ENCODE measurements around the gene AREL1. TPM values are rescaled to one million over a fixed set of nuclear protein-coding genes. Genes with fewer than 3 reads are reported as not detected.
A peak's percentile ranks its signal among the peaks of the same experiment; 100 is the strongest.

AREL1 gene
- total RNA-seq, 1 experiment from 2014 or later = 34.2 TPM

DNA sequence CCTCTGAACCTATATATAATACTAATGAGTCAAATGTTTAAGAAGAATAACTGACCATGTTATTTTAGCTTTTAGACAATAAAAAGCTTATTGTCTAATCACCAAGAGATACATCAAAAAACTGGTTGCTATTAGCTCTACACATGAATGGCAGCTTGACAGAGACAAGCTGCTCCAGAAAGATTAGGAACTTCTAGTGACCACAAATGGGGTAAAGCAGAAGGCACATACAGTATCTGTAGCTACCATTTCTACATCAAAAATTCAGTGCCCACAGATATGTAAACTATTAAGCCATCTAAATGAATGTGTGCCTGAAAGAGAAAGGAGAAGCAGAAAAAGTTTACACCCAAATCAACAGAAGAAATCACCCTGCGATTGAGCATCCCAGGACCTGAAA, 2.4 kb downstream of the AREL1 start:
- H3K23ac ChIP-seq (ENCODE audit: insufficient read length, low read depth, low read length) = no peak overlapping the region
- no peak overlapping the region for H4K8ac ChIP-seq (replicated peaks; ENCODE audit: insufficient read length, low read depth, low read length)
- no peak overlapping the region for H3K56ac ChIP-seq (ENCODE audit: insufficient read length, low read depth, low read length)
- no peak overlapping the region for H3K27ac ChIP-seq (ENCODE audit: insufficient read length, low read depth, low read length)
- no peaks in the 10 kb centered on the region for H3K27me3 ChIP-seq (ENCODE audit: insufficient read depth, low read length)
- H2AK5ac ChIP-seq (ENCODE audit: insufficient read length, low read length) = no peak overlapping the region
- H3K23me2 ChIP-seq (ENCODE audit: insufficient read length, low read depth, low read length, poor library complexity, severe bottlenecking) = no peaks in the 10 kb centered on the region
- H3K79me1 ChIP-seq (ENCODE audit: insufficient read depth, low read depth, low read length, poor library complexity, severe bottlenecking) = no peaks in the 10 kb centered on the region
- H2BK20ac ChIP-seq (ENCODE audit: low read depth, low read length, poor library complexity, severe bottlenecking) = no peak overlapping the region
- no peak overlapping the region for H2BK15ac ChIP-seq (ENCODE audit: low read depth, low read length)
- H2BK12ac ChIP-seq (ENCODE audit: insufficient read length, low read depth, low read length) = no peak overlapping the region
- no peak overlapping the region for H3T11ph ChIP-seq (ENCODE audit: low read length)
- Mint-ChIP-seq H3K27me3 (ENCODE audit: low read depth) (no peaks in the 10 kb centered on the region), H3K9me3 (no peaks in the 10 kb centered on the region; a peak in 1 of 5 replicates), H3K27ac (no peak overlapping the region), H3K4me3 (peak overlapping the region in 1 of 2 experiments; percentile 26; a peak in 3 of 5 replicates), H3K36me3 (ENCODE audit: insufficient read depth in 1 of 3, low read depth in 3 of 3) (peaks cover 3 to 6% (median 3%) of the 10 kb centered on the region in 3 experiments; a peak in 6 of 7 replicates), H3K4me1 (peaks cover 12 to 19% of the 10 kb centered on the region in 2 experiments)
- H3K4ac ChIP-seq (ENCODE audit: low read depth, low read length) = no peak overlapping the region
- no peak overlapping the region for H3K14ac ChIP-seq (ENCODE audit: insufficient read depth, low read length)
- H3K4me2 ChIP-seq (ENCODE audit: insufficient read depth, insufficient read length, low read length) = no peak overlapping the region
- no peak overlapping the region for H2BK5ac ChIP-seq (ENCODE audit: insufficient read length, low read length)
- H3K4me1 ChIP-seq (ENCODE audit: insufficient read depth, low read length) = no peaks in the 10 kb centered on the region
- H2BK120ac ChIP-seq (ENCODE audit: low read depth, low read length, poor library complexity, severe bottlenecking) = no peak overlapping the region
- H3K18ac ChIP-seq (ENCODE audit: insufficient read length, low read depth, low read length) = no peak overlapping the region
- H4K5ac ChIP-seq (ENCODE audit: insufficient read length, low read depth, low read length) = no peak overlapping the region
- peaks cover 25% of the 10 kb centered on the region for H3K79me2 ChIP-seq (ENCODE audit: insufficient read depth, low read length)
- no CpG with 5 or more reads among the region's 1 CpG for WGBS (ENCODE audit: extremely low coverage, insufficient read length, low lambda C conversion rate)
- H2AFZ ChIP-seq (ENCODE audit: low read length) = no peak overlapping the region
- H4K91ac ChIP-seq (ENCODE audit: insufficient read length, low read depth, low read length) = no peak overlapping the region
- H4K20me1 ChIP-seq (ENCODE audit: control insufficient read depth, insufficient read depth, insufficient read length) = no peaks in the 10 kb centered on the region
- TF ChIP-seq, protein P1, sequence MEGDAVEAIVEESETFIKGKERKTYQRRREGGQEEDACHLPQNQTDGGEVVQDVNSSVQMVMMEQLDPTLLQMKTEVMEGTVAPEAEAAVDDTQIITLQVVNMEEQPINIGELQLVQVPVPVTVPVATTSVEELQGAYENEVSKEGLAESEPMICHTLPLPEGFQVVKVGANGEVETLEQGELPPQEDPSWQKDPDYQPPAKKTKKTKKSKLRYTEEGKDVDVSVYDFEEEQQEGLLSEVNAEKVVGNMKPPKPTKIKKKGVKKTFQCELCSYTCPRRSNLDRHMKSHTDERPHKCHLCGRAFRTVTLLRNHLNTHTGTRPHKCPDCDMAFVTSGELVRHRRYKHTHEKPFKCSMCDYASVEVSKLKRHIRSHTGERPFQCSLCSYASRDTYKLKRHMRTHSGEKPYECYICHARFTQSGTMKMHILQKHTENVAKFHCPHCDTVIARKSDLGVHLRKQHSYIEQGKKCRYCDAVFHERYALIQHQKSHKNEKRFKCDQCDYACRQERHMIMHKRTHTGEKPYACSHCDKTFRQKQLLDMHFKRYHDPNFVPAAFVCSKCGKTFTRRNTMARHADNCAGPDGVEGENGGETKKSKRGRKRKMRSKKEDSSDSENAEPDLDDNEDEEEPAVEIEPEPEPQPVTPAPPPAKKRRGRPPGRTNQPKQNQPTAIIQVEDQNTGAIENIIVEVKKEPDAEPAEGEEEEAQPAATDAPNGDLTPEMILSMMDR (conservative IDR thresholded peaks at IDR 0.05) = no peak
- DNase-seq = no peak
- no peak overlapping the region for H3K9ac ChIP-seq (ENCODE audit: extremely low read depth, insufficient read length, low read length)
- H3K9me3 ChIP-seq (ENCODE audit: control insufficient read depth, low read depth, low read length) = no peaks in the 10 kb centered on the region
